ENCODE data around the gene PNMT.
"Not testable (repeated sequence)": the region's sequence is repeated elsewhere in the genome, so short reads cannot be mapped to it uniquely, and the experiment has no call there.

The PNMT gene

GRCh38 chr17:39694593-39694992 is 26.3 kb downstream of the PNMT start:
- DNase-seq, result no peak

- no peak for DNase-seq
Observed at GRCh38 chr17:39695089-39695474, 26.8 kb downstream of the PNMT start.

- DNase-seq, result no peak
Observed at GRCh38 chr17:39696731-39697130, 28.5 kb downstream of the PNMT start.

GRCh38 chr17:39697961-39698360 is 29.7 kb downstream of the PNMT start:
- no peak for DNase-seq

- not testable (repeated sequence) for DNase-seq
Observed at GRCh38 chr17:39699157-39699817, 31.0 kb downstream of the PNMT start.

- DNase-seq, result no peak
Observed at GRCh38 chr17:39699818-39700147, 31.5 kb downstream of the PNMT start, which contains the start of gene ERBB2. TSS of gene ERBB2 (plus strand) at chr17:39700064. CDS start at chr17:39700239, 175 bp downstream.

GRCh38 chr17:39700148-39700987 is 32.1 kb downstream of the PNMT start:
- DNase-seq, result no peak

GRCh38 chr17:39701012-39701783 is 32.9 kb downstream of the PNMT start:
- DNase-seq, result no peak

- DNase-seq, result no peak
Observed at GRCh38 chr17:39701784-39702422, 33.6 kb downstream of the PNMT start.

GRCh38 chr17:39702901-39703893 is 34.9 kb downstream of the PNMT start:
- peak; percentile 46 for DNase-seq

GRCh38 chr17:39703913-39704312 is 35.7 kb downstream of the PNMT start:
- DNase-seq, result no peak

GRCh38 chr17:39704821-39705551 is 36.7 kb downstream of the PNMT start:
- DNase-seq, result no peak

GRCh38 chr17:39705786-39706348 is 37.6 kb downstream of the PNMT start:
- DNase-seq, result no peak

- no peak for DNase-seq
Observed at GRCh38 chr17:39706383-39706782, 38.1 kb downstream of the PNMT start.

- DNase-seq, result peak; percentile 40
Observed at GRCh38 chr17:39706921-39707337, 38.7 kb downstream of the PNMT start.

GRCh38 chr17:39709319-39709997 is 41.2 kb downstream of the PNMT start:
- DNase-seq, result no peak

- DNase-seq, result no peak
Observed at GRCh38 chr17:39709998-39710964, 42.0 kb downstream of the PNMT start.

GRCh38 chr17:39711071-39711470 is 42.8 kb downstream of the PNMT start:
- DNase-seq, result not testable (repeated sequence)

- no peak for DNase-seq
Observed at GRCh38 chr17:39711851-39712250, 43.6 kb downstream of the PNMT start.
